Stimulated activated CD4-positive, alpha-beta T cell treated with anti-CD3 and anti-CD28 coated beads, TNF-alpha, amount 100 ng/mL, for 48 hours (primary cell): ENCODE data around the gene ERC1.

ENCODE experiments used
- DNase-seq, 3 donors: peaks; one replicate each; pipeline ENCODE4 v3.0.0-alpha.2; 2020; ENCODE audit warnings: low read depth in 3 of 3

Gene ERC1

DNA sequence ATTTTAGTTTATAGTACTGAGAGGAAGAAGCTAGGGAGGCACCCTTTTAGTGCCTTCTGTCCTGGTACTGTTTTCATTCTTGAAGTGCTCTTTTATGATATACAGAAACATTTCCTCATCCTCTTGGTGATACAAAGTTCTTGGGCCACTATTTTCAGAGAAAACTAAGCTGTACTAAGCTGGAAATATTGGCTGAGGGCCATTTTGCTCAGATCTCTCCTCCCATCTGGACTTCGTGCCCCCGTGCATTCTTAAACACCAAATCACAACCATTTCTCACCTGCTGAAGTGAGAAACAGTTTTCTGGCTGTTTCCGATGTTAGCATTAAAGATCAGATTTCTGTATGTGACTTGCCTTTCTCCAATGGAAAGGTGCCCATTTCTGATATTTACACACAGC lies 444.4 kb downstream of the ERC1 start:
- DNase-seq = no peak

DNA sequence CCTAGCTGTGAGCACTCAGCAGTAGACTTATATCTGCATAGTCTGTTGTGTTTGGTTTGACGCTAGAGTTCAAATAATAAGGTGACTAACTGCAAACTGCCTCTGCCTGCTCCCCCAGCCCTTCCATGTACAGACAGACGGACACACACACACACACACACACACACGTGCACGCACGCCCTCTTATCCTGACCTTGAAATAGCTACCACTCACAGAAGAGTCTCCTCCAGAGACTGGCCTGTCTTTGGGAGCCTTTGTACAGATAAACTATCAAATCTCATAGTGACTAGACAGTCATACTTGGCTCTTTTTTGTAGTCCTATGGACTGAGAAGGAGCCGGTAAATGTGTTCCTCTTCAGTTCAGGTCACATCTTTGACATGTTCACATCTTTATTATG lies 445.0 kb downstream of the ERC1 start:
- DNase-seq = no peak

DNA sequence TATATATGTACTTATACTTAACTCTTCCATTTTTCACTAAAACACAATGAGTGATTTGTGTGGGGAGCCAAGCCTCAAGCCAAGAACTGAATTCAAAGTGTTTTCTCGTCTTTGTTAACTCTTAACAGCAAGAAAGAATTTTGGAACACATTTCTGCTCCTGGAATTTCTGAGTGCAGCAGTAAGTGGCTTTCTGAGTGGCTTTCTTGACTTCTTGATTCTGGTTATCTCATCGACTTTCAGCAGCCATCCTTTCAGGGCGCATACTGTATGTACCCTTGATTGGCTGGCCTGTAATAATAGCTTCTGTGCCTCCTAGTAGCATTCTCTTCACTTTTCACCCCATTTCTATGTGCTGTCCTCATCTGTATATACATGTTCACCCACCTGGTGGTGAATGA lies 446.0 kb downstream of the ERC1 start:
- DNase-seq = no peak

DNA sequence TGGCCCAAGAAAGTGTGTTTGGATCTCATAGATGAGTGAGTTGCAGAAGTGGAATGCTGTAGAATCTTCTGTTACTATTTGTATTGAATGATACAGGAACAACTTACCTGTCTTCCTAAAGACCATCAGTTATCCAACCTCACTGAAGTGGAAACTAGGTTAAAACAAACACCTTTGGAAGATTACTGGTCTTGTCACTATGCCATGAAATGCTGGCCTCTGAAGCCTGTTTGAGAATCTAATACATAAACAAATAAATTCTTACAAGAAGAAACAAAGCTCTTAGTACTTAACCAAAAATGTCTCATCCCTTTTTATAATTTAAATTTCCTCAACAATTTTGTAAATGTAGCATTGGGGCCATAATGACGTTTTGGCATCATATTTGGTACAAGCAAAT lies 448.2 kb downstream of the ERC1 start:
- DNase-seq = no peak

DNA sequence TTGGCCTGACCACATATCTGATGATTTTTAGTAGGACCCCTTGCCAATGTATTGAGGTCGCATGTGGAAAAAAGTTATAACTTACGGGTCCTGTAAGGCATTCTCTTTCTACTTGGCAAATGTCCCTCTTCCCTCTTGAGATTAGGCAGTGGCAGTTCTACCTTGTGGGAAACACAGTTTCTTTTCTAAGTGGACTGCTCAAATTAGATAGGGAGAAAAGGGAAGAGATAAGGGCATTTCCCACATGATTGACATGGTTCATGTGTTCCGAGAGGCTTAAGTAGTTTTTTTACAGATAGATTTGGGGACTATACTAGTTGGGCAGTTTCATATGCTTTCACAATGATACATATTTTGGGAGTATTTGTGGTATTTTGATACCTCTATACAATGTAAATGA lies 448.7 kb downstream of the ERC1 start:
- DNase-seq = no peak

DNA sequence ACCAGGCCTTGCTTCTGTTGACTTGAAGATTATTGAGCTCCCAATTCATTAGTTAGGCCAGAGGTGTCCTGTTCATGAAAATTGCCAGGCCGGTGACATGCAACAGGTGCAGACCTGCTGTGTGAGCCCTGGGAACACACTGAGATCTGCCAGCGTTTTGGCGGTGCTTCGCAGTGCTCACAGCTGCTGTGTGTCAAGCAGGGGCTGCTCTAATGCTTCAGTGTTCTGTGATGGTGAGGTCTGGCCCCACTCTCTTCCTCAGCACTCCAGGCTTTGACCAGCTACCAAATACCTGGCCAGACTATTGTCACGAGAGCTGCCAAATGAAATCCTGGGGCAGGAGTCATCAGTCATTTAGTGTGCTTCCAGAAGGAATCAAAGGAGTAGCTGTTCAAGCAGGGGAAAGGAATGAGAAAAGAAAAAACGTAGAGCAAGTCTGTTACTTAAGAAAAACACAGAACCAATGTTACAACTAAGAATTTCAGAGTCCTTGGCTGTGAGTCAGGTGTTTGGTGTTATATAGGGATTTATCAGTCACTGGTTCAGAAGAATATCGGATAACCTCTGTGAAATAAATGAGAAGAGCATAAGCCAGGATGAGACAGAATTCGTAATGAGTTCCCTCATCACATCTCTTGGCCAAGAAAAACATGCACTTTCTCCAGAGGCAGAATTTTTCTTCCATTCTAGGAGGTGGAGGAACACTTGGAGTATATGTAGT lies 452.6 kb downstream of the ERC1 start:
- DNase-seq = no peak

DNA sequence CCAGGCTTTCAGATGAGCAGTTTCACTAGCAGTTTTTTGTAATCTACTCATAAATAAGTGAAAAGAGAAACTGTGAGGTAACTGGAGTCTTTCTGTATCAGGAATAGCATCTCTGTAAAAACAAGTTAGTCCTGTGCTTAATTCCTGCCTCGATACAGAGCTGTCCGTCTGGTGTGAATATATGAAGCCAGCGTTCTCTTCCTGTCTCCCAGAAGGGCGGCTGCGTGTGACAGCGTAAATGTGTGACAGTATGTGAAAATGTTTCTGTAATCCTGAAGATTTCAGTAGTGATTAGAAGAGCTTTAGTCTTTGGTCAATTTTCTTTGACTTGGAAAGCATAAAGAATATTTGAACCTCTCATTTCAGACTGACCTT lies 453.1 kb downstream of the ERC1 start:
- no peak for DNase-seq

DNA sequence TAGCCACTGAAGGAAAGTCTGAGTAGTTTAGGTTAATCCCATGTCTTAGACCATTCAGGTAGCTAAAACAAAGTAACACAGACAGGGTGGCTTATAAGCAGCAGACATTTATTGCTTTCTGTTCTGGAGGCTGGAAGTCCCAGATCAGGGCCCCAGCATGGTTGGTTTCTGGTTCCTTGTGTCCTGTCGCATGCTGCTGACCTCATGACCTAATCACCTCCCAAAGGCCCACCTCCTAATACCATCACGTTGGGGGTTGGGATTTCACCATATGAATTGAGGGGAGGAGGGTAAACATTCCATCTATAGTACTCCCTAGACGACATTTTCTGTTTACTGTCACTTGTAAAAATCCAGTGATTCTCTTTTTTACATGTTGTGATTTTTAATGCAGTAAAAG lies 454.8 kb downstream of the ERC1 start:
- no peak for DNase-seq

DNA sequence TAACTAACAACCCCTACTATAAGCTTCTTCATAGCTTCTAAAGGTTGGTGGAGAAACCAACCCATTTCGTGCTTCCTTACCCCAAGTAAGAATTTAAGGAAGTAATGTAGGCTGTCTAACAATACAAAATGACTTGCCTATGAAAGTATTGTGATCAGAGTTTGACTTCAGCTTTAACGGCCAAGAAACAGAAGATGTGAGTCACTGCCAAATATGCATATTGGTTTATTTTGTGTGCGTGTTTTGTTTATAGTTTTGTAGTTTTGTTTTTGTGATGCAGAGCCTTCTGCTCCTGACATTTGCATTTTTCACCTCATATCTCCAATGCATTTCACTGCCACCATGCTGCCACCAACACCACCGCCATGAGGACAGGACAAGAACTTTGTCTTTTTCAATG lies 457.3 kb downstream of the ERC1 start:
- no peak for DNase-seq

DNA sequence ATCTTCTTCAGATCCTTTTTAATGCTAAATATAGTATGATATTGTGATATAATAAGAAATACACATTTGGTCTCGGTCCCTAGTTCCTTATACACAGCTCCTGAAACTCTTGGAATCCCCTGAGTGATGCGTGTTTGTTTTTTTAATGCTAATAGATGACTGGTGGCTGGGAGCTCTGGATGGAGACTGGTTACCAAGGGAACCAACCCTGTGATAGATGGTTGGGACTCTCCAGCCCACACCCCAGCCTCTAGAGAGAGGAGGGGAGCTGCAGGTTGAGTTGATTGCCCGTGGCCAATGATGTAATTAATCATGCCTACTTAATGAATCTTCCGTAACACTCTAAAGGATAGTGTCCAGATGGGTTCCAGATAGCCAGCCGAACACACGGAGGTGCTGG lies 462.8 kb downstream of the ERC1 start:
- DNase-seq = no peak

DNA sequence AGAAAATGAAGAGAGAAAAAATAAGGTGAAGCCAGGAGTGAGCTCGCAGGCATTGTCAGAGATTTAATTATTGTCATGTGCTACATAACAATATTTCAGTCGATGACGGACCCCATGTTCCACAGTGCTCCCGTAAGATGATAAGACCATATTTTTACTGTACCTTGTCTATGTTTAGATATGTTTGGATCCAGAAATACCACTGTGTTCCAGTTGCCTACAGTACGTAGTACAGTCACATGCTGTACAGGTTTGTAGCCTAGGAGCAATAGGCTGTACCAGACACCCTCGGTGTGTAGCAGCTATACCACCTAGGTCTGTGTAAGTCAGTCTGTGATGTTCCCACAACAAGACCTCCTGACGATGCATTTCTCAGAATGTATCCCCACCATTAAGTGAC lies 465.9 kb downstream of the ERC1 start:
- no peak for DNase-seq

DNA sequence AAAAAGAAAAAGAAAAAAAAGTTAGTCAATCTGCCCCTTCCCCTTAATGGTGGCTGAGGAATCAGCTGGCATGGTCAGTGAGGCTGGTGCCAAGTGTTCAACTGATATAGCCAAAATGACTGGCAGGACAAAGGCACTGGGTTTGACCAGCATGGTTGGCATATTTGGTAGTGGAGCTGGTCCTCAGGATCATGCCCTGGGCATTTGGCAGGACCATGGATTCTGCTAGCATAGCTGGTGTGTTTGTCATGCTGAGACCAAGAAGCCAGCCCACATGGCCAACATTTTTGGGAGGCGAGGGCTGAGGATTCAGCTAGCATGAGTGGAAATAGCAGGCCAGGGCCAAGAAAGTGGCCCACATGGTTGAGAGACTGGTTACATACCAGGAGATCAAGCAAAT lies 466.9 kb downstream of the ERC1 start:
- DNase-seq = no peak

DNA sequence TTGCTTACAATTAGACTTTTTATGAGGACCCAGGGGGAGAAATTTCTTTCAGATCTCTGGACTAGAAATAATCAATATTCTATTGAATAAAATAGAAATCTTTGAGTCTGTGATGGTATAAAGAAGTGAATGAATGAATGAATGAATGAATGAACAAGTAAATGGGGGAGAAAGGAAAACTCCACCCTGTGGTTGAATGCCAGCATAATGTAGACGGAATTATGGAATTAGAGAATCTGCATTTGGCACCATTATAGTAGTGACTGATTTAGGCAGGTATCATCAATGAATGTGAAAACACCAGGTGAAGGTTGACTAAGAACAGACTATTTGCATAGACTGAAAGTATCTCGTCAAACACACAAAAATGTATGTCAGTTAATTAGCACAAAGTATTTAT lies 468.3 kb downstream of the ERC1 start:
- no peak for DNase-seq

DNA sequence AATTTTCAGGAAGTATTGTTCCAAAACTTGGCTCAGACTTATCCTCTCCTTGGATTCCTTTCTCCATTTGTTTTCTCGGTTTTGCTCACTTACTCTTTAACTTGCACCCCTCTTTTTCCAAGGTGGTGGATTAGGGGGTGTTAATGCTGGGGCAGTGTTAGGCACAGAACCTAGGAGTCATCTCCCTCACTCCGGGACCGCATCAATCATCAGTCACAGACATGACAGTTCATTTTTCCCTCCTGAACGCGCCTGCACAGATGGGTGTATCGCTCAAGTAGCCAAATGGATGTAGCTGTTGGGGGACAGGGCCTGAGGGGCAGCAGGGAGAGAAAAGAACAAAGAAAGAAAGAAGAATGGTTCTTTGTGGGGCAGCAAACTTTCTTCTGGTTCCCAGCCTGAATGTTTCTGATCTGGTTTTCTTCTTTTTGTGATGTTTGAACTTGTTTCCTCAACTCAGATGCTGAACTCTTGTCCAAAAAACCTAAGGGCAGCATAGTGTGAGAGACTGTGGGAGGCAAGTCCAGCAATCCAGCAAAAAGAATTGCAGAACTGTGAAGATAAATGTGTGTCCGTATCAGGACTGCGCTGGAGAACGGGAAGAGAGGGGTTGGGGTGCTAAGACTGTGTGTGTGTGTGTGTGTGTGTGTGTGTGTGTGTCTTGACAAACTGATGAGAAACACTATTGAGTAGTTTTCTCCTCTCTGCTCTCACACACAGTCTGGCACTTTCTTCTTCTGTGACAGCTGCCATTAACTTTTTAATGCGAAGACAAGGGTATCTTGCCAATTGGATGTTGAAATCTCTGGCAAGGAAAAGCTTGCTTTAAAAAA lies 472.3 kb downstream of the ERC1 start:
- DNase-seq = no peak

DNA sequence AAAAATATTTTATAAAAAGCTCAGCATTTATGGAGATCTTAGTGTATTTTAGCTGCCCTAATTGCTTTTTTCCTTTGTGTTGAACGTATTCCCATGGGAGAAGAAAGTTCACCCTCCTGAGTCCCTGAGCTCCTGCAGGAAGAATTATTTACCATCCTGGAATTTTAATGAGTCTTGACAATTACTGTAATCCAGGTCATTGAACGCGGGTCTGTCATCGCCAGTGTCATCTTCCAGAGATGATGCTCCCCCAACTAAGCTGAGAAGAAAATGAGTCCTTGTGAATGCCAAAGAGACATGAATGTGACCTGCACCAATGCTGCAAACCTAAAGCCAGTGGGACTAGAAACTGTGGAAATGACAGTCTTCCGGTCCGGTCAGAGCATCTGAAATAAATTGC lies 473.9 kb downstream of the ERC1 start:
- no peak for DNase-seq

DNA sequence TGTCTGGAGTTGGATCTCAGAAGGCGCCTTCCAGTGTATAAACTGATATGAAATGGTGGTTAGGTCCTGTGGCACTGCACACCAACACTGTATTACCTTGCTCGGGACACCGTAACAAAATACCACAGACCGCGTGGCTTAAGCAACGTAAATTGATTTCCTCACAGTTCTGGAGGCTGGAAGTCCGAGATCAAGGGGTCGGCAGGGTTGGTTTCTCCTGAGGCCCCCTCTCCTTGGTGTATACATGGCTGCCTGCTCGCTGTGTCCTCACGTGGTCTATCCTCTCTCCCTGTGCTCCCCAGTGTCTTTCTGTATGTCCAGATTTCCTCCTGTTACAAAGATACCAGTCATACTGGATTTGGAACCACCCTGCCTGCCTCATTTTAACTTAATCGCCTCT lies 475.0 kb downstream of the ERC1 start:
- no peak for DNase-seq

DNA sequence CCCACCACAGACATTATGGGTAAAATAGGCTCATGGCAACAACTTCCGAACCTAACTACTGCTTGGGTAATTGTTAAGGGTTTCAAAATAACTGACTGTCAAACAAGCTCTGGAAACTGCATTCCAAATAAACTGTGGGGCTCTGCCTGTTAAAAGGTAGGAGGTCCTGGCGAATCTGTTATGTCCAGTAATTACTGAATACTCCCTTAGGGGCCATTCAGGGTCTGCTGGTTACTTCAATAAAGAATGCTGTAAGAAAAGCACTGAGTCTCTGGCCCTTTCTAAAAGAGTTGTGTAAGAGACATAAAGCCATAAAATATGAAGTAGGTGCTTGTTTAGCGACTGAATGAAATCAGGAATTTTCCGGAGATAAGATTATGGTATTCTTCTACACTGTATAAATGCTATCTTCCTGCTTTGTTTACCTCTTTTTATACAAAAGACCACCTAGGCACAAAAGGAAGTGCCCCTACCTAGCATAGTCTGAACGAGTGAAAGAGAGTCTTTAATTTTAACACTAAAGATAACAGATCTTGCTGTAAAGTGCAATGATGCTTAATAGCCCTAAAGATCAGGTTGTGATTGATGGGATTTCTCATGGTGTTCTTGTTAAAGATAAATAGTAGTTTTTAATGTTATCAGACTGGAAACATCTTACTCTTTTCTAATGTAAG lies 475.6 kb downstream of the ERC1 start:
- DNase-seq = no peak

DNA sequence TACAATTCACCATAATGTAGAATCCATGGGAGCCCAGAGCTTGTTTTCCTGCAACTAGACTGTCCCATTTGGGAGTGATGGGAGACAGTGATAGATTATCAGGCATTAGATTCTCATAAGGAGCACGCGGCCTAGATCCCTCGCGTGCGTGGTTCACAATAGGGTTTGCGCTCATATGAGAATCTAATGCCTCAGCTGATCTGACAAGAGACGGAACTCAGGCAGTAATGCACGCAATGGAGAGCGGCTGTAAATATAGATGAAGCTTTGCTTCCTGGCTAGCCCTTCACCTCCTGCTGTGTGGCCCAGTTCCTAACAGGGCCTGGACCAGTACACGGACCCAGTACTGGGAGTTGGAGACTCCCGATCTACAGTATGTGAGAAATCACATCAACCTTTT lies 476.7 kb downstream of the ERC1 start:
- DNase-seq = no peak

DNA sequence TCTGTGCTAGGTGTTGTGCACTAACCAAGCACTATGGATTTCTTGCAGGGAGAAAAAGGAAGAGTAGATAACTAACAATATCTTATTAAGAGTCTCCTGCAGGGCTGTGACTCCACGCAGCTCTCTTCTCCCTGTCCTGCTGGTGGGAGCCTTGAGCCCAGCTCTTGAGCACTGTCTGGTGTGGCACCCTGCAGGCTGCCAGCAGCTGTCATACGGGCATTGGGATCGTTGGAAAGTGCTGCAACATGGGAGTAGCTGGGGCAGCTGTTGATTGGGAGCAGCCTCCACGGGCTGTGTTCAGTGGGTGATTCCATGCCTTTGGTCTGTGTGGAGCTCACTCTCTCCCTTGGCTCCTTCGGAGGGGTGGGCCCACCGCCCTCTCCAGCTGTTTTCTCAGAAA lies 478.0 kb downstream of the ERC1 start:
- no peak for DNase-seq

DNA sequence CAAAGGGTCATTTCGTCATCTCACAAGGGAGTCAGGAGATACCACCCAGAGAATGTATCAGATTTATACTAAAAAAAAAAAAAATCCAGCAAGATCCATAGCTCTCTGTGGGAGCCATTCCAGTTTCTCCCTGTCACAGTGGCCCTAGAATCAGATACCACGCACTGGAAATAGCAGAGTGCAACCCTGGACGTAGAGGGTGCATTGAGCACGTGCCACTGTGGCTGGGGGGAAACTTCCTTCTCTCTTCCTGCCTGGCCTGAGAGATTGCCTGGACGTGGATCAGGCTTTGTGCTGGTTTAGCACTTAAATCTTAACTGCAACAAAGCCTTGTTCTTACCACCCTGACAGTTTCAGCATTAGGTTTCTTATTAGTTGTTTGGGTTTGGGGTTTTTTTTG lies 479.0 kb downstream of the ERC1 start:
- no peak for DNase-seq

DNA sequence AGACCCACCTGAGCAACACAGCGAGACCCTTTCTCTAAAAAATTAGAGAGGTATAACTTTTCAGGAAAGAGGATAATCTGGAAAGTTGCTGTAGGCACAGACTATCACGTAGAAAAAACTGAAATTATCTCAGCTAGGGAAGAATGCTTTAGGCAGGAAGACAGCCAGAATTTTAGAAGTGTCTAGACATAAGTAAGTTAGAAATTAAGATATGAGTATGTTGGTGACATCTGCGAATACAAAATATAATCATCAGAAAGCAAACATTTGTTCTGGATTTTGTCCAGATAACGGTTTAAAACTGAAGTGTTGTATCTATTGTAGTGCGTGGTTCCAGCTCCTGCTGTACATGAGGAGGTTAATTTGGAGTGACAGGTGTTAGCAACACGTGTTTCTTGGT lies 480.2 kb downstream of the ERC1 start:
- no peak for DNase-seq

DNA sequence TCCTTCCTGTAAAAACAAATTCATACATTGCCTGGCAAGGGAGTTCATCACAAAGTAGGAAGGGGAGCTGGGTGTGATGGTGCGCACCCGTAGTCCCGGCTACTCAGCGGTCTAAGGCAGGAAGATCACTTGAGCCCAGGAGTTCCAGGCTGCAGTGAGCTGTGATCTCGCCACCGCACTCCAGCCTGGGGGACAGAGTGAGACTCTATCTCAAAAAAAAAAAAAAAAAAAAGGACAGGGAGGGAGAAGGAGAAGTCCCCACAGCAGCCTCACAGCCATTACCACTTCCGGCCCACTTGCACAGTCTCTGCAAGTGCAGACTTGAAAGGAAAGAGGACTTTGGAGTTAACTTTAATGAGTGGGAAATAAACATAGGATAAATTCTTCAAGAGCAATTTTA lies 482.4 kb downstream of the ERC1 start:
- no peak for DNase-seq

DNA sequence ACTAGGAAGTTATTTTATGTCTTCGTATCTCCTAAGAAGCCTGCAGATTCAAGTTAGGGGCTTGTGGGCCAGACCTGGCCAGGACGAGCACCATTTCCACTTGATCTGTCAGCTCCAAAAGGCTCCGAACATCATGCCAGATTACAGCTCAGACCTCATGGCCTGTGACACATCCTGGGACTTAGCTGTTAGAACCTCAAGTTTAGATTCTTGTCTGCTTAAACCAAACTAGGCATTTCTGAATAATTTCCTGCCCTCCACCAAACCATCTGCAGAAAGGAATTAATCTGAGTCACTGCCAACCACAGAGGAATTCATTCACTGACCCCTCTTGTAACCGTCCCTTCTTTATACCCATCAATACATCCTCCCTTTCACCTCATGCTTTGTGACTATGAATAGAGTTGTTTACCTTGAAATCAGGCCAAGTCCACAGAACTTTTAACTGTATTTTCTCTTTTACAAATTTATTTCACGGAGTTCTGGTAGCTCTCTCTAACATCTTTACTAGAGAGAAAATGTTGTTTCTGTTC lies 483.1 kb downstream of the ERC1 start:
- no peak for DNase-seq
